ENCODE data around the gene ALDH1B1. TPM values are rescaled to one million over a fixed set of nuclear protein-coding genes. Genes with fewer than 3 reads are reported as not detected.

The ALDH1B1 gene
- total RNA-seq, 1 experiment from 2014 or later: 55.5 TPM

DNA sequence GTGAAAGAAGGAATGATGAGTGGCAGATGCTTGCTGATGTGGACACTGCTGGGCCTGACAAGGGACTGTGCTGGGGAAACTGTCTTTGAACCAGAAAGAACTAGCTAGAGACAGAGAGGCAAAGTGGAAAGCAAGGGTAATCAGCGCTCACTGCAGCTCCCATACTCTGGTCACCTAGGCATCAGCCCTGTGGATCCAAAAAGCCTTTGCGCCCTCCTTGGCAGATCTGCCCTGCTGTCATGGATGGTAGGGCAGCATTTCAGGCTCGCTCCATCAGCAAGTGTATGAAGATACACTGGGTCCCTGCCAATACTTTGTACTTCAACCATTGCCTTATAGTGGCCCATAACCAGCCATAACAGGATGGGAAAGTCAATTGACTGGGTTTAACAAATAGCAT lies 6.6 kb upstream of the ALDH1B1 start (continued):
- no peak for TF ChIP-seq NFATC4 (CRISPR knock-in tag; IDR thresholded peaks at IDR 0.05)
- TF ChIP-seq, protein P1, sequence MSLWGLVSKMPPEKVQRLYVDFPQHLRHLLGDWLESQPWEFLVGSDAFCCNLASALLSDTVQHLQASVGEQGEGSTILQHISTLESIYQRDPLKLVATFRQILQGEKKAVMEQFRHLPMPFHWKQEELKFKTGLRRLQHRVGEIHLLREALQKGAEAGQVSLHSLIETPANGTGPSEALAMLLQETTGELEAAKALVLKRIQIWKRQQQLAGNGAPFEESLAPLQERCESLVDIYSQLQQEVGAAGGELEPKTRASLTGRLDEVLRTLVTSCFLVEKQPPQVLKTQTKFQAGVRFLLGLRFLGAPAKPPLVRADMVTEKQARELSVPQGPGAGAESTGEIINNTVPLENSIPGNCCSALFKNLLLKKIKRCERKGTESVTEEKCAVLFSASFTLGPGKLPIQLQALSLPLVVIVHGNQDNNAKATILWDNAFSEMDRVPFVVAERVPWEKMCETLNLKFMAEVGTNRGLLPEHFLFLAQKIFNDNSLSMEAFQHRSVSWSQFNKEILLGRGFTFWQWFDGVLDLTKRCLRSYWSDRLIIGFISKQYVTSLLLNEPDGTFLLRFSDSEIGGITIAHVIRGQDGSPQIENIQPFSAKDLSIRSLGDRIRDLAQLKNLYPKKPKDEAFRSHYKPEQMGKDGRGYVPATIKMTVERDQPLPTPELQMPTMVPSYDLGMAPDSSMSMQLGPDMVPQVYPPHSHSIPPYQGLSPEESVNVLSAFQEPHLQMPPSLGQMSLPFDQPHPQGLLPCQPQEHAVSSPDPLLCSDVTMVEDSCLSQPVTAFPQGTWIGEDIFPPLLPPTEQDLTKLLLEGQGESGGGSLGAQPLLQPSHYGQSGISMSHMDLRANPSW (CRISPR knock-in tag; conservative IDR thresholded peaks at IDR 0.05; ENCODE audit: low read depth): no peak

DNA sequence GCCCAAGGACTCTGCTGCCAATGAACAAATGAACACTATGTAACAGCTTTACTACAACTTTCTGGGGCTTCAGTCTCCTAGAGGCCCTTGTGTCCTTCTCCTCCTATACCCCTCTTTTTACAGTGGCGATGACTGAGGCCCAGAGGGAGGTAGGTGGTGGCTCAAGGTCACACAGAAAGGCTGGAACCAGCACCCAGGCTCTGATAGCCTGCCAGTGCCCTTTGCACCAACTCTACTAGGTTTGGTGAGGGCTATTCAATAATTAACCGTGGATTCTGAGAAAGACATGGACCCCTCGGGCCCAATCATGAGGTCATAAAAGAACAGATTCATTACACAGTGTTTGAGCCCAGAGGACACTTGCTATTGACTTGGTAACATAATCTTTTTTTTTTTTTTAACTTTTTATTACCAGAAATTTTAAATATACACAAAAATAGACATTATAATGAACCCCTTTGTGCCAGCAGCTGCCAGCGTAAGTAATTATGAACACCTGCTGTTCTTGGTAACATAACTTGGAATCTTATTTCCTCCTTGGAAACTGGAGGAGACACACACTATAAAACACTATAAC lies 6.1 kb upstream of the ALDH1B1 start:
- Mint-ChIP-seq H3K27me3 (ENCODE audit: low read depth) (peaks cover 97% of the 10 kb centered on the region), H3K4me3 (no peak overlapping the region), H3K9me3 (peaks cover 20% of the 10 kb centered on the region), H3K27ac (no peak overlapping the region), H3K4me1 (peaks cover 11% of the 10 kb centered on the region), H3K36me3 (peaks cover 9% of the 10 kb centered on the region; the same call in 1 of the 2 replicates)
- DNase-seq (ENCODE audit: low spot score) (no peak), ATAC-seq (no peak)
- ChIA-PET CTCF (no interaction called here), POLR2A (no interaction called here)
- TF ChIP-seq, protein P2, sequence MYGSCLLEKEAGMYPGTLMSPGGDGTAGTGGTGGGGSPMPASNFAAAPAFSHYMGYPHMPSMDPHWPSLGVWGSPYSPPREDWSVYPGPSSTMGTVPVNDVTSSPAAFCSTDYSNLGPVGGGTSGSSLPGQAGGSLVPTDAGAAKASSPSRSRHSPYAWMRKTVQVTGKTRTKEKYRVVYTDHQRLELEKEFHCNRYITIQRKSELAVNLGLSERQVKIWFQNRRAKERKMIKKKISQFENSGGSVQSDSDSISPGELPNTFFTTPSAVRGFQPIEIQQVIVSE (CRISPR knock-in tag; IDR thresholded peaks at IDR 0.05; ENCODE audit: borderline replicate concordance): no peak
- TF ChIP-seq, protein P3, sequence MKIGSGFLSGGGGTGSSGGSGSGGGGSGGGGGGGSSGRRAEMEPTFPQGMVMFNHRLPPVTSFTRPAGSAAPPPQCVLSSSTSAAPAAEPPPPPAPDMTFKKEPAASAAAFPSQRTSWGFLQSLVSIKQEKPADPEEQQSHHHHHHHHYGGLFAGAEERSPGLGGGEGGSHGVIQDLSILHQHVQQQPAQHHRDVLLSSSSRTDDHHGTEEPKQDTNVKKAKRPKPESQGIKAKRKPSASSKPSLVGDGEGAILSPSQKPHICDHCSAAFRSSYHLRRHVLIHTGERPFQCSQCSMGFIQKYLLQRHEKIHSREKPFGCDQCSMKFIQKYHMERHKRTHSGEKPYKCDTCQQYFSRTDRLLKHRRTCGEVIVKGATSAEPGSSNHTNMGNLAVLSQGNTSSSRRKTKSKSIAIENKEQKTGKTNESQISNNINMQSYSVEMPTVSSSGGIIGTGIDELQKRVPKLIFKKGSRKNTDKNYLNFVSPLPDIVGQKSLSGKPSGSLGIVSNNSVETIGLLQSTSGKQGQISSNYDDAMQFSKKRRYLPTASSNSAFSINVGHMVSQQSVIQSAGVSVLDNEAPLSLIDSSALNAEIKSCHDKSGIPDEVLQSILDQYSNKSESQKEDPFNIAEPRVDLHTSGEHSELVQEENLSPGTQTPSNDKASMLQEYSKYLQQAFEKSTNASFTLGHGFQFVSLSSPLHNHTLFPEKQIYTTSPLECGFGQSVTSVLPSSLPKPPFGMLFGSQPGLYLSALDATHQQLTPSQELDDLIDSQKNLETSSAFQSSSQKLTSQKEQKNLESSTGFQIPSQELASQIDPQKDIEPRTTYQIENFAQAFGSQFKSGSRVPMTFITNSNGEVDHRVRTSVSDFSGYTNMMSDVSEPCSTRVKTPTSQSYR (CRISPR knock-in tag; IDR thresholded peaks at IDR 0.05): no peak
- TF ChIP-seq, protein P4, sequence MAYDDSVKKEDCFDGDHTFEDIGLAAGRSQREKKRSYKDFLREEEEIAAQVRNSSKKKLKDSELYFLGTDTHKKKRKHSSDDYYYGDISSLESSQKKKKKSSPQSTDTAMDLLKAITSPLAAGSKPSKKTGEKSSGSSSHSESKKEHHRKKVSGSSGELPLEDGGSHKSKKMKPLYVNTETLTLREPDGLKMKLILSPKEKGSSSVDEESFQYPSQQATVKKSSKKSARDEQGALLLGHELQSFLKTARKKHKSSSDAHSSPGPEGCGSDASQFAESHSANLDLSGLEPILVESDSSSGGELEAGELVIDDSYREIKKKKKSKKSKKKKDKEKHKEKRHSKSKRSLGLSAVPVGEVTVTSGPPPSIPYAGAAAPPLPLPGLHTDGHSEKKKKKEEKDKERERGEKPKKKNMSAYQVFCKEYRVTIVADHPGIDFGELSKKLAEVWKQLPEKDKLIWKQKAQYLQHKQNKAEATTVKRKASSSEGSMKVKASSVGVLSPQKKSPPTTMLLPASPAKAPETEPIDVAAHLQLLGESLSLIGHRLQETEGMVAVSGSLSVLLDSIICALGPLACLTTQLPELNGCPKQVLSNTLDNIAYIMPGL (CRISPR knock-in tag; IDR thresholded peaks at IDR 0.05): no peak
- no peak for TF ChIP-seq SMAD4 (CRISPR knock-in tag; IDR thresholded peaks at IDR 0.05)
- TF ChIP-seq, protein P5, sequence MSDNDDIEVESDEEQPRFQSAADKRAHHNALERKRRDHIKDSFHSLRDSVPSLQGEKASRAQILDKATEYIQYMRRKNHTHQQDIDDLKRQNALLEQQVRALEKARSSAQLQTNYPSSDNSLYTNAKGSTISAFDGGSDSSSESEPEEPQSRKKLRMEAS (CRISPR knock-in tag; IDR thresholded peaks at IDR 0.05): no peak
- TF ChIP-seq CREB1 (CRISPR knock-in tag; IDR thresholded peaks at IDR 0.05): no peak
- TF ChIP-seq, protein P6, sequence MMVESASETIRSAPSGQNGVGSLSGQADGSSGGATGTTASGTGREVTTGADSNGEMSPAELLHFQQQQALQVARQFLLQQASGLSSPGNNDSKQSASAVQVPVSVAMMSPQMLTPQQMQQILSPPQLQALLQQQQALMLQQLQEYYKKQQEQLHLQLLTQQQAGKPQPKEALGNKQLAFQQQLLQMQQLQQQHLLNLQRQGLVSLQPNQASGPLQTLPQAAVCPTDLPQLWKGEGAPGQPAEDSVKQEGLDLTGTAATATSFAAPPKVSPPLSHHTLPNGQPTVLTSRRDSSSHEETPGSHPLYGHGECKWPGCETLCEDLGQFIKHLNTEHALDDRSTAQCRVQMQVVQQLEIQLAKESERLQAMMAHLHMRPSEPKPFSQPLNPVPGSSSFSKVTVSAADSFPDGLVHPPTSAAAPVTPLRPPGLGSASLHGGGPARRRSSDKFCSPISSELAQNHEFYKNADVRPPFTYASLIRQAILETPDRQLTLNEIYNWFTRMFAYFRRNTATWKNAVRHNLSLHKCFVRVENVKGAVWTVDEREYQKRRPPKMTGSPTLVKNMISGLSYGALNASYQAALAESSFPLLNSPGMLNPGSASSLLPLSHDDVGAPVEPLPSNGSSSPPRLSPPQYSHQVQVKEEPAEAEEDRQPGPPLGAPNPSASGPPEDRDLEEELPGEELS (CRISPR knock-in tag; IDR thresholded peaks at IDR 0.05): no peak
- TF ChIP-seq ELF4 (CRISPR knock-in tag; IDR thresholded peaks at IDR 0.05; ENCODE audit: low read depth): no peak
- TF ChIP-seq, protein P7, sequence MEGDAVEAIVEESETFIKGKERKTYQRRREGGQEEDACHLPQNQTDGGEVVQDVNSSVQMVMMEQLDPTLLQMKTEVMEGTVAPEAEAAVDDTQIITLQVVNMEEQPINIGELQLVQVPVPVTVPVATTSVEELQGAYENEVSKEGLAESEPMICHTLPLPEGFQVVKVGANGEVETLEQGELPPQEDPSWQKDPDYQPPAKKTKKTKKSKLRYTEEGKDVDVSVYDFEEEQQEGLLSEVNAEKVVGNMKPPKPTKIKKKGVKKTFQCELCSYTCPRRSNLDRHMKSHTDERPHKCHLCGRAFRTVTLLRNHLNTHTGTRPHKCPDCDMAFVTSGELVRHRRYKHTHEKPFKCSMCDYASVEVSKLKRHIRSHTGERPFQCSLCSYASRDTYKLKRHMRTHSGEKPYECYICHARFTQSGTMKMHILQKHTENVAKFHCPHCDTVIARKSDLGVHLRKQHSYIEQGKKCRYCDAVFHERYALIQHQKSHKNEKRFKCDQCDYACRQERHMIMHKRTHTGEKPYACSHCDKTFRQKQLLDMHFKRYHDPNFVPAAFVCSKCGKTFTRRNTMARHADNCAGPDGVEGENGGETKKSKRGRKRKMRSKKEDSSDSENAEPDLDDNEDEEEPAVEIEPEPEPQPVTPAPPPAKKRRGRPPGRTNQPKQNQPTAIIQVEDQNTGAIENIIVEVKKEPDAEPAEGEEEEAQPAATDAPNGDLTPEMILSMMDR (IDR thresholded peaks at IDR 0.05): no peak

All from WTC11 (cell line).